Measurements from ENCODE around the gene ZNF385A. TPM values are rescaled to one million over a fixed set of nuclear protein-coding genes. Genes with fewer than 3 reads are reported as not detected.
A peak's percentile ranks its signal among the peaks of the same experiment; 100 is the strongest.

The ZNF385A gene
- total and polyA plus RNA-seq, 7 experiments from 2014 or later: 0.39 to 69.9 (median 1.4) TPM

- ATAC-seq: no peak
- H3K4me3 ChIP-seq (ENCODE audit: low read length): no peak overlapping the region
- no peaks in the 10 kb centered on the region for H3K9me3 ChIP-seq (ENCODE audit: control insufficient read depth in 2 of 3, low read length in 3 of 3)
- H3K36me3 ChIP-seq (ENCODE audit: control insufficient read depth in 2 of 3, insufficient read depth in 3 of 3, low read length in 3 of 3): no peaks in the 10 kb centered on the region
- Mint-ChIP-seq H3K4me1 (peaks cover 0 to 19% (median 17%) of the 10 kb centered on the region in 7 donors), H3K27me3 (peaks cover 0 to 3% (median 0%) of the 10 kb centered on the region in 5 donors), H3K36me3 (peaks cover 0 to 3% (median 0%) of the 10 kb centered on the region in 5 donors), H3K4me3 (no peak overlapping the region), H3K9me3 (peaks cover 0 to 2% (median 0%) of the 10 kb centered on the region in 11 donors), H3K27ac (no peak overlapping the region)
- peaks cover 4 to 8% of the 10 kb centered on the region in 2 donors for H3K4me1 ChIP-seq (ENCODE audit: control insufficient read depth in 2 of 2, insufficient read depth in 2 of 2, low read length in 2 of 2)
- no peak overlapping the region for H3K27ac ChIP-seq (ENCODE audit: low read depth, low read length)
- CTCF ChIA-PET: interaction anchor here (1.3 kb wide), 1 partner anchor 11 kb away, joined by 4 read pairs; no protein-coding TSS in a partner anchor
- POLR2A ChIA-PET: no interaction called here
- intact Hi-C loops (cut with micrococcal nuclease): no loop called here
- no peaks in the 10 kb centered on the region for H3K27me3 ChIP-seq (ENCODE audit: control insufficient read depth in 2 of 2, insufficient read depth in 2 of 2, low read length in 2 of 2)
- no peak for DNase-seq
Measured at GRCh38 chr12:54321363-54321762, 63.2 kb downstream of the ZNF385A start.

Small RNAs within 50 kb of the gene (microRNA-seq; reads per million reads assigned to microRNA genes)
- gene MIR148B (ENCODE audit: borderline microRNAs expressed): 86.6 reads per million, percentile 53 among the genes with 10 or more reads in this experiment

Other genes starting within 250 kb of the ZNF385A start
- 10 to 100 TPM in 4 of 5 experiments, 1 to 10 TPM in 1; 9.4 to 29.9 (median 22.2) TPM for gene SMUG1, start 195.7 kb downstream of the ZNF385A start, total RNA-seq
- 10 to 100 TPM; 20.6 to 25.0 TPM for gene SMUG1, start 195.7 kb downstream of the ZNF385A start, polyA plus RNA-seq
- 100 to 1,000 TPM in 1 of 5 experiments, 10 to 100 TPM in 4; 40.3 to 133 (median 77.2) TPM for gene CBX5, start 104.6 kb downstream of the ZNF385A start, total RNA-seq
- gene CBX5, start 104.6 kb downstream of the ZNF385A start, polyA plus RNA-seq: 10 to 100 TPM; 28.2 to 34.5 TPM
- gene HNRNPA1, start 104.0 kb downstream of the ZNF385A start, total RNA-seq: 1,000 to 10,000 TPM; 1,019 to 1,660 (median 1,193) TPM
- gene HNRNPA1, start 104.0 kb downstream of the ZNF385A start, polyA plus RNA-seq: 1,000 to 10,000 TPM in 1 of 2 donors, 100 to 1,000 TPM in 1; 933 to 1,045 TPM
- 10 to 100 TPM in 1 of 5 experiments, 1 to 10 TPM in 1, not detected in 3; 2.0 to 23.3 TPM for gene NFE2, start 83.7 kb downstream of the ZNF385A start, total RNA-seq
- gene NFE2, start 83.7 kb downstream of the ZNF385A start, polyA plus RNA-seq: under 1 TPM in 1 of 2 donors, not detected in 1; 0.61 TPM
- gene COPZ1, start 59.6 kb downstream of the ZNF385A start, total RNA-seq: 100 to 1,000 TPM in 1 of 5 experiments, 10 to 100 TPM in 4; 47.5 to 141 (median 80.0) TPM
- gene COPZ1, start 59.6 kb downstream of the ZNF385A start, polyA plus RNA-seq: 100 to 1,000 TPM; 131 to 171 TPM
- 10 to 100 TPM in 1 of 5 experiments, 1 to 10 TPM in 2, not detected in 2; 1.2 to 13.1 (median 3.9) TPM for gene GPR84, start 20.2 kb downstream of the ZNF385A start, total RNA-seq
- not detected for gene GPR84, start 20.2 kb downstream of the ZNF385A start, polyA plus RNA-seq
- gene ITGA5, start 34.5 kb upstream of the ZNF385A start, total RNA-seq: 100 to 1,000 TPM in 4 of 5 experiments, 10 to 100 TPM in 1; 73.9 to 169 (median 145) TPM
- 10 to 100 TPM; 26.5 to 82.4 TPM for gene ITGA5, start 34.5 kb upstream of the ZNF385A start, polyA plus RNA-seq
- gene GTSF1, start 88.9 kb upstream of the ZNF385A start, total RNA-seq: 1 to 10 TPM; 1.9 to 9.5 (median 2.5) TPM
- 10 to 100 TPM; 13.5 to 15.1 TPM for gene GTSF1, start 88.9 kb upstream of the ZNF385A start, polyA plus RNA-seq
- gene NCKAP1L, start 113.0 kb upstream of the ZNF385A start, total RNA-seq: 100 to 1,000 TPM; 111 to 184 (median 128) TPM
- 10 to 100 TPM; 71.2 to 93.2 TPM for gene NCKAP1L, start 113.0 kb upstream of the ZNF385A start, polyA plus RNA-seq
- 10 to 100 TPM in 2 of 5 experiments, 1 to 10 TPM in 3; 3.3 to 22.3 (median 9.4) TPM for gene PDE1B, start 164.9 kb upstream of the ZNF385A start, total RNA-seq
- gene PDE1B, start 164.9 kb upstream of the ZNF385A start, polyA plus RNA-seq: 1 to 10 TPM in 1 of 2 donors, under 1 TPM in 1; 0.18 to 5.7 TPM
- gene PPP1R1A, start 203.9 kb upstream of the ZNF385A start, total RNA-seq: not detected
- gene PPP1R1A, start 203.9 kb upstream of the ZNF385A start, polyA plus RNA-seq: not detected

Data from naive thymus-derived CD4-positive, alpha-beta T cell (primary cell).